Prostate gland (tissue), 2 donors: ENCODE results near the gene IL20RB.

Experiments used
- POLR2A ChIP-seq: fragments of 450-650 bp; IDR thresholded peaks from one replicate; pipeline ENCODE4 v1.6.1; 2016; ENCODE audit warnings: antibody characterized with exemption, mild to moderate bottlenecking
- TF ChIP-seq, protein P1 (sequence below), 4 experiments: fragments of 200-600 bp in 2 of 4; fragments of 450-650 bp in 2 of 4; sonication (generic) in 2 of 4; IDR thresholded peaks; 1 replicate in 3 of 4; 2 replicates in 1 of 4; pipeline ENCODE4 v1.5.1; 2016 to 2019; ENCODE audit warnings: antibody characterized with exemption in 4 of 4, mild to moderate bottlenecking in 2 of 4, moderate library complexity in 2 of 4

DNA sequence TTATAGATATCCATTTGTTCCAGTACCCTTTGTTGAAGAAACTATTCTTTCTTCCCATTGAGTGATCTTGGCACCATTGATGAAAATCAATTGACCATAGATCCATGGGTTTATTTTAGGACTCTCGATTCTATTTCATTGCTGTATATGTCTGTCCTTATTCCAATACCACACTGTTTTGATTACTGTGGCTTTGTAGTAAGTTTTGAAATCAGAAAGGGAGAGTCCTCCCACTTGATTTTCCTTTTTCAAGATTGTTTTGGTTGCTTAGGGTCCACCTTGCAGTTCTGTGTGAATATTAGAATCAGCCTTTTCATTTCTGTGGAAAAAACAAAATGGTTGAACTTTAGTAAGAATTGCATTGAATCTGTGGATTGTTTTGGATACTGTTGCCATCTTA is 20.6 kb upstream of the IL20RB start:
- TF ChIP-seq, protein P1, sequence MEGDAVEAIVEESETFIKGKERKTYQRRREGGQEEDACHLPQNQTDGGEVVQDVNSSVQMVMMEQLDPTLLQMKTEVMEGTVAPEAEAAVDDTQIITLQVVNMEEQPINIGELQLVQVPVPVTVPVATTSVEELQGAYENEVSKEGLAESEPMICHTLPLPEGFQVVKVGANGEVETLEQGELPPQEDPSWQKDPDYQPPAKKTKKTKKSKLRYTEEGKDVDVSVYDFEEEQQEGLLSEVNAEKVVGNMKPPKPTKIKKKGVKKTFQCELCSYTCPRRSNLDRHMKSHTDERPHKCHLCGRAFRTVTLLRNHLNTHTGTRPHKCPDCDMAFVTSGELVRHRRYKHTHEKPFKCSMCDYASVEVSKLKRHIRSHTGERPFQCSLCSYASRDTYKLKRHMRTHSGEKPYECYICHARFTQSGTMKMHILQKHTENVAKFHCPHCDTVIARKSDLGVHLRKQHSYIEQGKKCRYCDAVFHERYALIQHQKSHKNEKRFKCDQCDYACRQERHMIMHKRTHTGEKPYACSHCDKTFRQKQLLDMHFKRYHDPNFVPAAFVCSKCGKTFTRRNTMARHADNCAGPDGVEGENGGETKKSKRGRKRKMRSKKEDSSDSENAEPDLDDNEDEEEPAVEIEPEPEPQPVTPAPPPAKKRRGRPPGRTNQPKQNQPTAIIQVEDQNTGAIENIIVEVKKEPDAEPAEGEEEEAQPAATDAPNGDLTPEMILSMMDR (IDR thresholded peaks at IDR 0.05), result no peak
- no peak for TF ChIP-seq POLR2A
